Spleen (tissue), 11 donors: ENCODE measurements around the gene TEP1. TPM values are rescaled to one million over a fixed set of nuclear protein-coding genes. Genes with fewer than 3 reads are reported as not detected.
"Not testable (repeated sequence)": the region's sequence is repeated elsewhere in the genome, so short reads cannot be mapped to it uniquely, and the experiment has no call there.

Experiments used
- DNase-seq: peaks from one replicate; pipeline ENCODE4 v3.0.0-alpha.2; 2020
- H3K27ac ChIP-seq, 8 donors: fragments of 200-600 bp; sonication (generic) in 7 of 8; 1 replicate in 4 of 8; 2 replicates in 4 of 8; pipeline versions ENCODE4 v1.5.0 to v1.8.0; 2016 to 2021; ENCODE audit warnings: inconsistent platforms in 4 of 8, mild to moderate bottlenecking in 4 of 8, moderate library complexity in 1 of 8
- H3K27me3 ChIP-seq, 7 donors: fragments of 200-600 bp; sonication (generic) in 6 of 7; replicated peaks in 1 of 7; 1 replicate in 4 of 7; 2 replicates in 3 of 7; pipeline versions ENCODE4 v1.5.0 to v1.8.0; 2016 to 2021; ENCODE audit warnings: inconsistent platforms in 3 of 7, mild to moderate bottlenecking in 1 of 7
- H3K36me3 ChIP-seq, 6 donors: fragments of 200-600 bp; sonication (generic) in 5 of 6; 1 replicate in 4 of 6; 2 replicates in 2 of 6; pipeline versions ENCODE4 v1.5.0 to v1.8.0; 2016 to 2021; ENCODE audit warnings: inconsistent platforms in 2 of 6
- H3K4me1 ChIP-seq, 6 donors: fragments of 200-600 bp; sonication (generic) in 5 of 6; 1 replicate in 3 of 6; 2 replicates in 3 of 6; pipeline versions ENCODE4 v1.5.0 to v1.8.0; 2016 to 2021; ENCODE audit warnings: inconsistent platforms in 3 of 6
- H3K4me3 ChIP-seq, 8 donors: fragments of 200-600 bp; sonication (generic) in 7 of 8; 1 replicate in 4 of 8; 2 replicates in 4 of 8; pipeline versions ENCODE4 v1.5.0 to v1.8.0; 2016 to 2021; ENCODE audit warnings: inconsistent platforms in 4 of 8, mild to moderate bottlenecking in 4 of 8, moderate library complexity in 2 of 8
- H3K9me3 ChIP-seq, 8 donors: fragments of 200-600 bp; sonication (generic) in 7 of 8; 1 replicate in 4 of 8; 2 replicates in 4 of 8; pipeline versions ENCODE4 v1.5.0 to v1.8.0; 2016 to 2021; ENCODE audit warnings: inconsistent platforms in 4 of 8
- CTCF ChIP-seq, 11 experiments: fragments of 200-600 bp in 7 of 11; fragments of 450-650 bp in 4 of 11; sonication (generic) in 4 of 11; IDR thresholded peaks in 8 of 11; conservative IDR thresholded peaks in 3 of 11; 1 replicate in 7 of 11; 2 replicates in 4 of 11; pipeline versions ENCODE4 v1.4.0 to v1.8.0; 2016 to 2021; ENCODE audit warnings: antibody characterized with exemption in 11 of 11, inconsistent platforms in 4 of 11, mild to moderate bottlenecking in 1 of 11
- POLR2A ChIP-seq, 3 donors: fragments of 450-650 bp; IDR thresholded peaks; one replicate each; pipeline ENCODE4 v1.5.1; 2017; ENCODE audit warnings: antibody characterized with exemption in 3 of 3, mild to moderate bottlenecking in 1 of 3
- POLR2AphosphoS5 ChIP-seq, 3 donors: sonication (generic); formaldehyde crosslinking; IDR thresholded peaks; one replicate each; pipeline ENCODE4 v1.5.1; 2017; ENCODE audit warnings: antibody characterized with exemption in 3 of 3
- WGBS, 5 donors: extraction: QIAGEN DNeasy Blood & Tissue Kit in 3 of 5; methylation state at CpG; one replicate each; pipeline versions ENCODE4 v1.1.5 to v1.1.7; 2013 to 2018; 5-methylcytosine and 5-hydroxymethylcytosine counted together
- intact Hi-C: fragments of 100-400 bp; cut with DNase I; formaldehyde crosslinking; loops from one replicate; pipeline ENCODE4 v1.15.0; 2023; ENCODE audit warnings: low total_unique reads
- polyA plus RNA-seq, 3 donors: library from polyadenylated mRNA; stranded (reverse); fragments of 200-250 nt; gene quantifications; one replicate each; pipeline ENCODE4 v1.2.1, GENCODE V29; 2013
- total RNA-seq, 7 donors: library from RNA; depleted of rRNA in 3 of 7; stranded (reverse); fragments of >200 nt in 3 of 7; fragmentation: NEBNext Ultra II Directional in 4 of 7; extraction: Animal tissue kit (Norgen Biotek cat#: 25700) in 4 of 7; gene quantifications; one replicate each; pipeline versions ENCODE4 v1.1.0 to v1.2.1, GENCODE V29; 2016 to 2021
- donor health status: healthy with polysubstance abuse.
- donor health status: DM: no; HTN: no; CAD: no; lungs with moderate emphysema.
- donor health status: DM: no; HTN: no; CAD: no.
- donor health status: Bipolar disorder and iron deficiency.
- donor health status: healthy.
- donor health status: DM: no; HTN: no; CAD: no.
- donor health status: DM: yes; HTN: yes; CAD: no.

The TEP1 gene
- total and polyA plus RNA-seq, 10 donors: 19.2 to 91.7 (median 64.5) TPM

GRCh38 chr14:20376071-20376588, 37.2 kb downstream of the TEP1 start:
- H3K4me3 ChIP-seq: no peak overlapping the region
- WGBS, 5 donors: 91 to 96% (median 94%) methylated on average over 12 of the region's 12 CpGs
- no peaks in the 10 kb centered on the region for H3K4me1 ChIP-seq
- H3K36me3 ChIP-seq: peaks cover 20 to 100% (median 98%) of the 10 kb centered on the region in 6 donors
- TF ChIP-seq POLR2A (IDR thresholded peaks at IDR 0.05) (no peak), CTCF (IDR thresholded peaks at IDR 0.05 in 8 of 11, conservative IDR thresholded peaks at IDR 0.05 in 3 of 11) (no peak), POLR2AphosphoS5 (IDR thresholded peaks at IDR 0.05) (peak in 1 of 3 donors; percentile 11)
- no peaks in the 10 kb centered on the region for H3K27me3 ChIP-seq
- H3K9me3 ChIP-seq: no peaks in the 10 kb centered on the region
- no peak overlapping the region for H3K27ac ChIP-seq
- no peak for DNase-seq
- intact Hi-C loops: no loop called here

- Histone ChIP-seq H3K9me3 (no peaks in the 10 kb centered on the region), H3K27me3 (no peaks in the 10 kb centered on the region), H3K36me3 (peaks cover 20 to 100% (median 98%) of the 10 kb centered on the region in 6 donors), H3K27ac (no peak overlapping the region), H3K4me1 (no peaks in the 10 kb centered on the region), H3K4me3 (no peak overlapping the region)
- intact Hi-C loops: no loop called here
- TF ChIP-seq POLR2A (IDR thresholded peaks at IDR 0.05) (no peak), CTCF (IDR thresholded peaks at IDR 0.05 in 8 of 11, conservative IDR thresholded peaks at IDR 0.05 in 3 of 11) (no peak), POLR2AphosphoS5 (IDR thresholded peaks at IDR 0.05) (no peak)
- no peak for DNase-seq
- WGBS, 5 donors: 86 to 91% (median 88%) methylated on average over 3 of the region's 3 CpGs
These were observed 37.8 kb downstream of the TEP1 start for GRCh38 chr14:20375471-20375870.

- H3K4me1 ChIP-seq: no peaks in the 10 kb centered on the region
- H3K4me3 ChIP-seq: no peak overlapping the region
- no peak overlapping the region for H3K27ac ChIP-seq
- WGBS, 5 donors: 77 to 92% (median 88%) methylated on average over 5 of the region's 5 CpGs
- intact Hi-C loops: no loop called here
- no peaks in the 10 kb centered on the region for H3K27me3 ChIP-seq
- H3K9me3 ChIP-seq: no peaks in the 10 kb centered on the region
- TF ChIP-seq CTCF (IDR thresholded peaks at IDR 0.05 in 8 of 11, conservative IDR thresholded peaks at IDR 0.05 in 3 of 11) (no peak), POLR2A (IDR thresholded peaks at IDR 0.05) (no peak), POLR2AphosphoS5 (IDR thresholded peaks at IDR 0.05) (no peak)
- peaks cover 15 to 100% (median 97%) of the 10 kb centered on the region in 6 donors for H3K36me3 ChIP-seq
- no peak for DNase-seq
These were observed 40.5 kb downstream of the TEP1 start for GRCh38 chr14:20372796-20373195.

GRCh38 chr14:20365928-20366327, 47.4 kb downstream of the TEP1 start:
- Histone ChIP-seq H3K27me3 (no peaks in the 10 kb centered on the region), H3K27ac (no peak overlapping the region), H3K4me1 (no peaks in the 10 kb centered on the region), H3K9me3 (no peaks in the 10 kb centered on the region), H3K36me3 (peaks cover 2 to 99% (median 74%) of the 10 kb centered on the region in 6 donors), H3K4me3 (no peak overlapping the region)
- intact Hi-C loops: no loop called here
- DNase-seq: no peak
- no peak for TF ChIP-seq POLR2A (IDR thresholded peaks at IDR 0.05)
- no peak for TF ChIP-seq CTCF (IDR thresholded peaks at IDR 0.05 in 8 of 11, conservative IDR thresholded peaks at IDR 0.05 in 3 of 11)
- TF ChIP-seq POLR2AphosphoS5 (IDR thresholded peaks at IDR 0.05): no peak

- Histone ChIP-seq H3K27ac (peak overlapping the region in 3 of 8 donors; percentile 9 to 29 (median 26)), H3K36me3 (peaks cover under 1 to 99% (median 56%) of the 10 kb centered on the region in 6 donors), H3K4me1 (peaks cover 0 to 11% (median 0%) of the 10 kb centered on the region in 6 donors)
- H3K4me3 ChIP-seq, DNase-seq, H3K27me3 ChIP-seq, intact Hi-C loops, H3K9me3 ChIP-seq: not testable (repeated sequence)
- whole genome bisulfite sequencing, 5 donors: 14 to 48% (median 28%) methylated on average over 3 of the region's 3 CpGs
These were observed 54.8 kb downstream of the TEP1 start for GRCh38 chr14:20358474-20358873.
